ENCODE data around the gene OR11A1. TPM values are rescaled to one million over a fixed set of nuclear protein-coding genes. Genes with fewer than 3 reads are reported as not detected.

Gene OR11A1
- total and polyA plus RNA-seq, 2 donors (not counting 3 experiments of a cell fraction or from before 2014, with no cell fraction given) = not detected

- no TSS peak for BruUV-seq (replicated peaks)
- Histone ChIP-seq H3K4me3 (replicated peaks in 1 of 3; ENCODE audit: insufficient read depth in 1 of 3, low read depth in 1 of 3, low read length in 3 of 3) (no peak overlapping the region), H3K27ac (ENCODE audit: insufficient read depth, low read depth, low read length) (no peak overlapping the region), H2AFZ (ENCODE audit: low read depth, low read length) (no peak overlapping the region), H3K27me3 (ENCODE audit: control insufficient read depth in 2 of 2, insufficient read depth in 2 of 2, low read length in 2 of 2) (no peaks in the 10 kb centered on the region), H3K79me2 (ENCODE audit: control insufficient read depth, insufficient read depth, low read length) (no peaks in the 10 kb centered on the region), H3K36me3 (ENCODE audit: control insufficient read depth in 2 of 2, extremely low read depth in 1 of 2, insufficient read depth in 2 of 2, low read length in 2 of 2) (no peaks in the 10 kb centered on the region), H3K9ac (replicated peaks; ENCODE audit: extremely low read depth, insufficient read depth, low read length) (no peak overlapping the region), H3K9me3 (replicated peaks; ENCODE audit: control insufficient read depth, insufficient read depth, low read length) (no peaks in the 10 kb centered on the region), H4K20me1 (replicated peaks; ENCODE audit: control insufficient read depth, extremely low read depth, insufficient read depth, low read length) (no peaks in the 10 kb centered on the region), H3K4me2 (ENCODE audit: insufficient read depth, low read length) (no peak overlapping the region), H3K9me1 (replicated peaks; ENCODE audit: control insufficient read depth, extremely low read depth, insufficient read depth, low read length) (no peaks in the 10 kb centered on the region), H3K4me1 (ENCODE audit: control insufficient read depth, extremely low read depth, insufficient read depth, low read length) (no peaks in the 10 kb centered on the region)
- intact Hi-C loops (cut with micrococcal nuclease) = no loop called here
- TF ChIP-seq JUN (IDR thresholded peaks at IDR 0.05; ENCODE audit: borderline replicate concordance, insufficient read depth, insufficient read length, low read depth) = no peak
- no peak for TF ChIP-seq MAX (IDR thresholded peaks at IDR 0.05; ENCODE audit: insufficient read depth, insufficient read length)
- TF ChIP-seq POLR2AphosphoS5 (IDR thresholded peaks at IDR 0.05; ENCODE audit: insufficient read depth, low read depth, low read length) = no peak
- no peak for TF ChIP-seq FOS (IDR thresholded peaks at IDR 0.05; ENCODE audit: borderline replicate concordance, insufficient read depth, low read length)
- no peak for TF ChIP-seq EZH2 (IDR thresholded peaks at IDR 0.05; ENCODE audit: borderline replicate concordance, low read depth, low read length, severe bottlenecking)
- TF ChIP-seq POLR2A (IDR thresholded peaks at IDR 0.05; ENCODE audit: low read depth, low read length) = no peak
- TF ChIP-seq CTCF (IDR thresholded peaks at IDR 0.05; ENCODE audit: extremely low read depth in 1 of 2, insufficient read depth in 1 of 2, low read depth in 1 of 2, low read length in 2 of 2) = no peak
- no peak for TF ChIP-seq MYC (IDR thresholded peaks at IDR 0.05; ENCODE audit: low read depth, low read length)
- TF ChIP-seq GATA2 (IDR thresholded peaks at IDR 0.05; ENCODE audit: insufficient read depth, insufficient read length, low read depth, low read length) = no peak
- ChIA-PET POLR2A (no interaction called here), CTCF (no interaction called here)
- DNase-seq (ENCODE audit: low read depth, low spot score) = no peak
- FAIRE-seq = no peak
- dilution Hi-C loops (cut with MboI; ENCODE audit: extremely low pct_ligation_motif_present, low sequenced_read_pairs) = no loop called here
Observed at GRCh38 chr6:29488874-29489273, 32.0 kb upstream of the OR11A1 start.

Measured in endothelial cell of umbilical vein (primary cell).